ENCODE measurements around the gene EMILIN3.
"Not testable (repeated sequence)": the region's sequence is repeated elsewhere in the genome, so short reads cannot be mapped to it uniquely, and the experiment has no call there.

The EMILIN3 gene

DNA sequence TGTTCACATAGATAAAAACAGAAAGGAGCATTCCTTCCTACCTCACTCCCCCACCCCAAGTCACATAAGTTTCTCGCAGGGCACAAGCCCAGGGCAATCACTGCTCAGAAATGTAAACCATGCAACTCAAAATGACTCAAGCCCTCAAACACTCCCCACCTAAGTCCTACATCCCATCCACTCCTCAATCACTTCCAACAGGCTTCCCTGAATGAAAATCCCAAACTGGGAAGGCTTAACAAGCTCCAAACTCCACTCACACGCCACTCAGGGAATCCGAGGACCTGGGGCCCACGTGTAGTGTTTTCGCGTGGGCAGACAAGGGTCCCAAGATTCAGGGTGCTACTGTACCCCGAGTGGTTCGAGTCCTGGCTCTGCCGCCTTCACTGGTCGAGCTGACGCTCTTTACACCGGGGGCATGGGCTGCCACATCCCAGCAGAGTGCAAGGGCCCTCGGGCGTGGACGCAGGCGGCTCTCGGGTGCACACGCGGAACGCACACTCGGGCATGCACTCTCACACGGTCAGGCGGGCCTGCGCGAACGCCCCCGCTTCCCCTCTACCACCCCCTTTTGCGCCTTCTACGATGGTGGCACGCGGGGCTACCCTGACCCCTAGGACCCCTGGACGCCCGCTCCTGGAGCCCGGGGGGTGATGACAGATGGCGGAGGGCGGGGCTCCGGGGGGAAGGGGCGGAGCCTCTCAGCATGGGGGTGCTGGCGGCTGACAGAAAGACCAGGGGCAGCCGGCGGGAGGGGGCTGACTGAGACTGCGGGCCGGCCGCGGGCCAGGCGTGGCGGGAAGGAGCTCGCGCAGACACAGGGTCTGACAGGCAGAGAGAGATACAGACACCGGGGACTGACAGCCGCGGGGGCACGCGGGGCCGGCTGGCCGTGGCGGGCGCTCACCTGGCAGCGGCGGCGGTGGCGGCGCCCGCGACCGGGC is 49.7 kb downstream of the EMILIN3 start:
- peak; percentile 55 for DNase-seq (ENCODE audit: low read depth)

DNA sequence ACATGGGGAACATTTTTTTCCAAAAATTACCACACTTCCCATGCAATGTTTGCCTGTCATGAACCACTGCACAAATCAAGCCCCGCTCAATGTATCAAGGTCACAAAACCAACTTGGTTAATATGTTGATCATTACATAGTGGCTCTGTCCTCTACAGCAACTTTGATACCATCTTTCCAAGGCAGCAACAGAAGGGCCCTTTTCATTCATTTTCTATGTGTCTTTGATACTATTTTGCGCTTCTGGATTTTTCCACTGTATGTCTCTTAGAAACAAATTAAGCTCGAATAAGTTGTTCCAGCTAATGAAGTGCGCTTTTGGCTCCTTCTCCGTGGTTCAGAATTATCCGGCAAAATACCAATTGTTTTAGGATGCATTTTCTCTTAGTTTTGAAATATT is 50.6 kb downstream of the EMILIN3 start:
- no peak for DNase-seq (ENCODE audit: low read depth)

DNA sequence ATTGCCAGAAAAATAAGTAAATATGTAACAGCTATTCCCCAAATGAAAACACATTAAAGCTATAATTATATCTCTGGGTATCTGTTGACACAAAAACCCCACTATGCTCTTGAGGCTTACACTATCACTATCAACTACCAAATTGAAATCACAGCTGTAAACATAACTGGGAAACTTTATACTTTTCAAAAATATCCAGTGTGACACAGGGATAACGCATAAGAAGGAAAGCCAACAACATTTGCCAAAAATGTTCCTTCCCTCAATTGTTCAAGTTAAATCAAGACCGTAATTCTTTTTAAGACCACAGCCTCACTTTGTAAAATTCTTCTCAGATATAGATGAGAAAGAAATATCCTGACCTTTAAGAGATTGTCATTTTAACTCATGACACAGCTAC is 52.2 kb downstream of the EMILIN3 start:
- no peak for DNase-seq (ENCODE audit: low read depth)

DNA sequence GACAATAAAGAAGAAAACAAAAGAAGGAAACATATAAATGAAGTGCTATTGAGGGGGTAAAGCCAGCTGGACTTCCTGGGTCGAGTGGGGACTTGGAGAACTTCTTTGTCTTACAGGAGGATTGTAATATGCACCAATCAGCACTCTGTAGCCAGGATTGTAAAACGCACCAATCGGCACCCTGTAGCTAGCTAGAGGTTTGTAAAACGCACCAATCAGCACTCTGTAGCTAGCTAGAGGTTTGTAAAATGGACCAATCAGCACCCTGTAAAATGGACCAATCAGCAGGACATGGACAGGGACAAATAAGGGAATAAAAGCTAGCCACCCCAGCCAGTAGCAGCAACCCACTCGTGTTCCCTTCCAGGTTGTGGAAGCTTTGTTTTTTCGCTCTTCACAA is 54.6 kb downstream of the EMILIN3 start:
- DNase-seq (ENCODE audit: low read depth), result not testable (repeated sequence)

All from stimulated activated CD8-positive, alpha-beta memory T cell treated with anti-CD3 and anti-CD28 coated beads, Interleukin-15, amount 100 ng/mL, for 24 hours (primary cell).